Erythroblast (primary cell): ENCODE data around the gene TP63.

Experiments
- GATA1 ChIP-seq: IDR thresholded peaks from 2 replicates; pipeline ENCODE4 v1.6.1; 2011; ENCODE audit warnings: low read depth, mild to moderate bottlenecking, control low read depth, low read length, moderate library complexity
- POLR2A ChIP-seq: IDR thresholded peaks from 2 replicates; pipeline ENCODE4 v1.6.1; 2011; ENCODE audit warnings: mild to moderate bottlenecking, low read length

DNA sequence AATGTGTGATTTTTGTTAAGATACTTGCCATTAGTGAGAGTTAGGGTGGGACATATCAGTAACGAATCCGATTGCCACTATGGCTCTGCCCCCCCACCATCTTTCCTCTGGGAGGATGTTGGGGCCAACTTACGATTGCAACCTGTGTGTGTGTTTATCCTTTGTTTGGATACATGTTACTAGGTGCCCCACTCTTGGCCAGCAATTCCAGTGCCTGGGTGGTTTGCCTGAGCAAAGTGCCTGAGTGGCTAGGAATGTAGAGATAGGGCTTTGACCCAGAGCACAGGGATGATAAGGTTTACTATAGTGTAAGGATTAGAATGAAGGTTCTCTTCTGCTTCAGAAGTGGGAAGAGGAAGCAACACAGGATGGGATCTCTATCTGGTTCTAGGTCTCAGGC, 231.8 kb downstream of the TP63 start:
- TF ChIP-seq POLR2A (no peak), GATA1 (no peak)
